Dedifferentiated amniotic fluid mesenchymal stem cell (primary cell): Measurements from ENCODE around the gene STUM.
"Not testable (repeated sequence)": the region's sequence is repeated elsewhere in the genome, so short reads cannot be mapped to it uniquely, and the experiment has no call there.

ENCODE experiments used
- DNase-seq: peaks from one replicate; pipeline ENCODE4 v3.0.0-alpha.2; 2016; ENCODE audit errors: extremely low spot score

The STUM gene

GRCh38 chr1:226638608-226639007 lies 90.0 kb downstream of the STUM start:
- no peak for DNase-seq

DNA sequence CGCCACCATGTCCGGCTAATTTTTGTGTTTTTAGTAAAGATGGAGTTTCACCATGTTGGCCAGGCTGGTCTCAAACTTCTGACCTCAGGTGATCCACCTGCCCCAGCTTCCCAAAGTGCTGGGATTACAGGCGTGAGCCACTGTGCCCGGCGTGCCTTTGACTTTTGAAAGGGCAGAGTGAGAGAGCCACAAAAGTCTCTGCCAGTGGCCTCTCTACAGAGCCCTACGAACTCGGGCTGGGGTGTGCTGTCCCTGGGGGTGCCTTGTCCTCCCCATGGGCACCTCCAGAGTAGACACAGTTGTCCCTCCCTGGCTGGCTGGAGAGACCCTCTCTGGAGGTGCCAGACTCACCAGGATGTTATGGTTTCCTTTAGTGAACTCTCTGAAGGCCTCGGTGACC lies 90.6 kb downstream of the STUM start:
- DNase-seq = not testable (repeated sequence)

- no peak for DNase-seq
Observed at GRCh38 chr1:226639631-226640061, 91.1 kb downstream of the STUM start.

DNA sequence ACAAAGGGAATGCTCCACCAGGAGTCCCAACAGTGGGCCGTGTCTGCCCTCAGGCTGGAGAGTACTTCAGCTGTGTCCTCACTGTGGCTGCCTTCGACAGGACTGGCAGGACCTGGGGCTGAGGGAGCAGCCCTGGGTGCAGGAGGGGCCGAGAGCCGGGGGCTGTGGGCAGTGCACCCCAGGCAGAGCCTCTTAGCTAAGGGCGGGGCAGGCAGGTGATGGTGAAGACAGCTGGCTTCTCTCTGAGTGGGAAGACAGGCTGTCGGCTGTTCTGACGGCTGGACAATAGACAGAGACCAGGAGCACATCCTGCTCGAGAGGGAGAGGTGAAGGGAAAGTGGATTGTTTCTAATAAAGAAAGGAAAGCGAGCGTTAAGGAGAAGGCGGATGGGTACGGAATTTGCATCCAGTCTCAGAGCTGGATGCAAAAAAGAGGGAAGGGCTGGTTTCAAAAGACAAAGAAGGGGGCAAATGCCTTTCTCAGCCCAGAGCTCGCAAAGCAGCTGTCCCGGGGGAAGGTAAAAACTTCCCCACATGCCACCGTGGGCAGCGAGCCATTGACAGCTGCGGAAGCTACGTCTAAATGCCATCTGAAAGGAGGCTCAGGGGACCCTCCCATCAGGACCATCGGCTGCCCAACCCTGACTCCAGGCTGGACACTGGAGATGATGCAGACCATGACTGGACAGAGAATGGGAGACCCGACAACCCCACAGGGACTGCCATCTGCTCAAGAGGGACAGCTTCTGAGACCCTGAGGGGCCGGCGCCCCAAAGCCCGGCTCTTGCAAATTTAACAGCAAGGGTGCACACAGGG lies 92.0 kb downstream of the STUM start:
- DNase-seq = no peak

DNA sequence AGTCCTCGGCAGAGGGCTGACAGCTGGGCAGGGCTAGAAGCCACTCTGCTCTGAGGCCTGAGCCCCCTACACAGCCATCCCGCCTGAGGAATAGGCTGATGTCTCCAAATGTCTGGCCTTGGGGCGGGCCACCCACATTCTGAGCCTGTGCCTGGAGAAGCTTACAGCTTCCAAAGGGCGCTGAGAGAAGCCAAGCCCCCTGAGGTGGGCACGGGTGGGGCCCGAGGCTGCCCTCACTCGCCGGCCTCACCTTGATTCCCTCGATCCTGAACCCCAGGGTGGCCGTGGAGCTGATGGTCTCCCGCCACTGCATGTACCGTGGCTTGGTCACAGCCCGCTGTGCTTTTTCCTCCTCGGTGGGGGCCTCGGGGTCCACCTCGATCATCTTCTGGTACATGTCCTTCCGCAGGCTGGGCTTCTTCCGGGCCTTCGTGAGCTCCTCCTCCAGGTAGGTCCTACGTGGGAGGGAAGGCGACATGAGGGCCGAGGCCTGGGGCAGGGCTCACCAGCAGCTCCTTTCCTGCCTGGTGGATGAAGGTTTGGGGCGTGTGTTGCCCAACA lies 93.2 kb downstream of the STUM start:
- no peak for DNase-seq

DNA sequence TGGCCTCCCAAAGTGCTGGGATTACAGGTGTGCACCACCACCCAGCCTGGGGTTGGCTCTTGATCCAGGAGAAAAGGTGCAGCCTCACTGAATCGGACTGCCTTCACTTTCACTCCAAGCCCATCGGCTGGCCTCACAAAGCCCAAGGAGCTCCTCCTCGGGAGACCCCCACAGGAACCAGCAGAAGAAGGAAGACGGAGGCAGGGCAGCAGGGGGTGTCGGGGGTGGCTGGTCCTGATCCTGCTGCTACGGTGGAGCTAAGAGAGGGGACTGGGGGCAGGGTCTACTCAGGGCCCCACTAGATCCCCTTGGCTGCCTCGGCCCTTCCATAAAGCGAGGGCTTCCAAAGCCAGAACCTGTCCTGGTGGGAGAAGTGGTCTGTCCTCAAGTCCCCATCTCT lies 93.9 kb downstream of the STUM start:
- DNase-seq = no peak

DNA sequence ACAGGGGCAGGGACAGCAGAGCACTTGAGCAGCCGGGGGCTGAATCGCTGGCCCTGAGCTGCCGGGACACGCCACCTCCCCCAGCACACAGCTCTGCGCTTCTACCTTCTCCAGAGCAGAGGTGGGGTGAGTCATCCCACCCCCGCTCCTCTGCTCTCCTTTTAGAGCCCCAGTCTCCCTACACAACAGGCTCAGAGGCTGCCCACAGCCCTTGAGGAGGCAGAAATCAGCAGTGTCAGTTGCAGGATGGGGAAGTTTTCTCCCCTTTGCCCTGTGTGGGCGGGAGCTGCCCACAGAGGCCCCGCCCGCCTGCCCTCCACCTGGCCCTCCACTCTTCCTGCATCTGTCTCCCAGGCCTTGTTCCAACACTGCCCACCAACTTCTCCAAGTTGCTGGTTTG lies 94.6 kb downstream of the STUM start:
- DNase-seq = no peak

- DNase-seq = no peak
Observed at GRCh38 chr1:226643611-226644540, 95.3 kb downstream of the STUM start.

DNA sequence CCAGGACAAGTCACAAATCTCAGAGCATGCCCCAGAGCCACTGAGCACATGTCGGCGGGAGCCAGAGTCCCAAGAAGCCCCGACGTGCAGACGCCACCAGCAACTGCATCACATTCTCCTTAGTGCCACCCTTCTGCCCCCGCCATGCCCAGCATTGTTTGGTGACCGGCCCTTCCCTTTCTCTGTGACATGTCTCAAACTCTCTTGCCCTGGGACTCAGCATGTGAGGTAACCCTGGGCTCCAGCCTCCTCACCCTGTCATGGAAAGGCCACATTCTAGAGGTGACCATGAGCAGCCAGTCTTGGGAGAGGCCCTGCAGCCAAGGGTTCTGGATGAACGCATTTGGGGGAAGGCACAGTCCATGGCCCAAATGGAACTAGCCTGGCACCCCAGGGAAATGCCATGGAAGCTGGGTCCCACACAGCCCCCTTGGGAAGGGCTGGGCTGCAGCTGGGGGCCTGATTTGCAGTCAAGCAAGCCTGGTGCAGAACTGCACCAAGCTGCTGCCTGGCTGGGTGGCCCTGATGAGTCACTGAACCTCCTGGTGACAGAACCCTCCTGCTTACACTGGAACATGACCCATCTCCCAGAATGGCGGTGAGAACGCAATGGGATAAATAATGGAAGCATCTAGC lies 96.1 kb downstream of the STUM start:
- DNase-seq = no peak

- DNase-seq = no peak
Observed at GRCh38 chr1:226645279-226645976, 96.9 kb downstream of the STUM start.

- DNase-seq = no peak
Observed at GRCh38 chr1:226646026-226646869, 97.7 kb downstream of the STUM start.

GRCh38 chr1:226646870-226647449 lies 98.4 kb downstream of the STUM start:
- no peak for DNase-seq

- DNase-seq = no peak
Observed at GRCh38 chr1:226647719-226648118, 99.2 kb downstream of the STUM start.

DNA sequence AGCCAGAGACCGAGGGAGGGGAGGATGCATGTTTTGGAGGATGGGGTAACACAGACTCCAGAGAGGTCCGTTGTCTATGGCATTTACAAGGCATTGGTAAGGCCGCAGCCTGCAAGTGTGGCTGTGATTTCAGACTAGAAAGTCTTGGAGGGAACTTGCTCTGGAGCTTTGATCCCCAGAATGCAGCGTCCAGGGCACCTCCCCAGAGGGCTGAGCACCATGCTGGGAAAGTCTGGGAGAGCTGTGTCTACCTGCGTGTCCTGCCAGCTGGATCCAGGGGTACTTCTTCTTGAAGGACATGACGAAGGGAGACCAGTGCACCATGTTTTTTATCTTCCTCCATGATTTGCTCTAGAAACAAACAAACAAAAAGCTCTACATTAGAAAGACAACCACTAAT lies 99.9 kb downstream of the STUM start:
- no peak for DNase-seq

DNA sequence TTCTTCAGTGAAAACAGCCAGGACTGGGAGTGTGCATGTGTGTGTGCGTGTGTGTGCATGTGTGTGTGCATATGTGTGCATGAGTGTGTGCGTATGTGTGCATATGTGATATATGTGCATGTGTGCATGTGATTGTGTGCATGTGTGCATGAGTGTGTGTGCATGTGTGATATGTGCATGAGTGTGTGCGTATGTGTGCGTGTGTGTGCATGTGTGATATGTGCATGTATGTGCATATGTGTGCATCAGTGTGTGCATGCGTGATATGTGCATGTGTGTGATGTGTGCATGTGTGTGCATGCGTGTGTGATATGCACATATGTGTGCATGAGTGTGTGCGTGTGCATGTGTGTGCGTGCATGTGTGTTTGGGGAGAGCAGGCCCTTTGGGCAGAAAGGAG lies 100.7 kb downstream of the STUM start:
- no peak for DNase-seq

DNA sequence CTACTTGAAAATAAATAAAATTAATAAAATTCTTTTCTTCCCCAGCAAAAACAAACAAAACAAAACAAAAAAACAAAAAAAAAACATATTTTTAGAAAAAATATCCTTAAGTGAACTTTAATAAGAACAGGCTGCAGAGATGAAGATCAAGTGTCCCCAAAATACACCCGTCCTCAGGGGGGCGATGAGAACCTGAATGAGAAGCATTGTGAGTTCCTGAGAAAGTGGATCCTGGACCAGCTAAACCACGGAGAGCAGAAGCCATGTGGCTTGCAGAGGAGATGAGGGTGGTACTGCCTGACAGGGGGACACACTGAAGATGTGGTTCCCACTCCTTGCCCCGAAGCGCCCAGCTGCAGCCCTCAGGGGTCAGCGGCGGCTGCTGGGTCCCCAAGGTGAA lies 101.2 kb downstream of the STUM start:
- no peak for DNase-seq

- no peak for DNase-seq
Observed at GRCh38 chr1:226650236-226650841, 101.8 kb downstream of the STUM start.

GRCh38 chr1:226651041-226651731 lies 102.6 kb downstream of the STUM start:
- no peak for DNase-seq

GRCh38 chr1:226651732-226652105 lies 103.2 kb downstream of the STUM start:
- no peak for DNase-seq
